ENCODE measurements around the gene UPK3A. TPM values are rescaled to one million over a fixed set of nuclear protein-coding genes. Genes with fewer than 3 reads are reported as not detected.

The UPK3A gene
- total RNA-seq, 1 donor from 2014 or later, result not detected

GRCh38 chr22:45343143-45343542 is 58.4 kb downstream of the UPK3A start:
- Histone ChIP-seq H3K4me1 (peaks cover 18% of the 10 kb centered on the region), H3K4me3 (no peak overlapping the region), H3K27ac (replicated peaks) (no peak overlapping the region), H3K9me3 (replicated peaks) (no peaks in the 10 kb centered on the region), H3K36me3 (peaks cover 22% of the 10 kb centered on the region), H3K27me3 (ENCODE audit: low read depth) (no peaks in the 10 kb centered on the region)
- DNase-seq, result no peak
- intact Hi-C loops (cut with micrococcal nuclease), result no loop called here
- TF ChIP-seq, protein P1, sequence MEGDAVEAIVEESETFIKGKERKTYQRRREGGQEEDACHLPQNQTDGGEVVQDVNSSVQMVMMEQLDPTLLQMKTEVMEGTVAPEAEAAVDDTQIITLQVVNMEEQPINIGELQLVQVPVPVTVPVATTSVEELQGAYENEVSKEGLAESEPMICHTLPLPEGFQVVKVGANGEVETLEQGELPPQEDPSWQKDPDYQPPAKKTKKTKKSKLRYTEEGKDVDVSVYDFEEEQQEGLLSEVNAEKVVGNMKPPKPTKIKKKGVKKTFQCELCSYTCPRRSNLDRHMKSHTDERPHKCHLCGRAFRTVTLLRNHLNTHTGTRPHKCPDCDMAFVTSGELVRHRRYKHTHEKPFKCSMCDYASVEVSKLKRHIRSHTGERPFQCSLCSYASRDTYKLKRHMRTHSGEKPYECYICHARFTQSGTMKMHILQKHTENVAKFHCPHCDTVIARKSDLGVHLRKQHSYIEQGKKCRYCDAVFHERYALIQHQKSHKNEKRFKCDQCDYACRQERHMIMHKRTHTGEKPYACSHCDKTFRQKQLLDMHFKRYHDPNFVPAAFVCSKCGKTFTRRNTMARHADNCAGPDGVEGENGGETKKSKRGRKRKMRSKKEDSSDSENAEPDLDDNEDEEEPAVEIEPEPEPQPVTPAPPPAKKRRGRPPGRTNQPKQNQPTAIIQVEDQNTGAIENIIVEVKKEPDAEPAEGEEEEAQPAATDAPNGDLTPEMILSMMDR (IDR thresholded peaks at IDR 0.05; ENCODE audit: borderline replicate concordance), result no peak

- TF ChIP-seq, protein P1 (IDR thresholded peaks at IDR 0.05; ENCODE audit: borderline replicate concordance), result no peak
- H3K9me3 ChIP-seq (replicated peaks), result no peaks in the 10 kb centered on the region
- no peaks in the 10 kb centered on the region for H3K27me3 ChIP-seq (ENCODE audit: low read depth)
- no peak overlapping the region for H3K27ac ChIP-seq (replicated peaks)
- intact Hi-C loops (cut with micrococcal nuclease), result no loop called here
- H3K4me3 ChIP-seq, result no peak overlapping the region
- H3K4me1 ChIP-seq, result peaks cover 18% of the 10 kb centered on the region
- DNase-seq, result no peak
- peaks cover 11% of the 10 kb centered on the region for H3K36me3 ChIP-seq
These were observed 59.6 kb downstream of the UPK3A start for GRCh38 chr22:45344334-45344733.

Other genes starting within 250 kb of the UPK3A start
- gene NUP50, start 121.0 kb upstream of the UPK3A start, total RNA-seq, result 12.9 TPM
- gene KIAA0930, start 44.1 kb upstream of the UPK3A start, total RNA-seq, result 18.6 TPM
- gene FAM118A, start 25.0 kb downstream of the UPK3A start, total RNA-seq, result 14.1 TPM
- not detected for gene SMC1B, start 128.7 kb downstream of the UPK3A start, total RNA-seq
- gene RIBC2, start 128.7 kb downstream of the UPK3A start, total RNA-seq, result not detected
- gene FBLN1, start 217.9 kb downstream of the UPK3A start, total RNA-seq, result 82.8 TPM

All from left ventricle myocardium inferior (tissue), 1 donor.